ENCODE measurements around the gene ITGB3BP. TPM values are rescaled to one million over a fixed set of nuclear protein-coding genes. Genes with fewer than 3 reads are reported as not detected.
A peak's percentile ranks its signal among the peaks of the same experiment; 100 is the strongest.

The ITGB3BP gene
- total RNA-seq, 1 experiment from 2014 or later, result 50.2 TPM

- Histone ChIP-seq H3K4me1 (ENCODE audit: control insufficient read depth in 1 of 2, insufficient read depth in 2 of 2, low read length in 2 of 2) (no peaks in the 10 kb centered on the region), H3K9me3 (ENCODE audit: control insufficient read depth in 1 of 2, insufficient read depth in 1 of 2, low read depth in 1 of 2, low read length in 2 of 2) (no peaks in the 10 kb centered on the region), H3K9ac (ENCODE audit: low read length) (no peak overlapping the region), H3K79me2 (ENCODE audit: insufficient read depth, low read length) (no peaks in the 10 kb centered on the region), H3K27me3 (ENCODE audit: insufficient read depth, low read length) (no peaks in the 10 kb centered on the region), H3K27ac (ENCODE audit: low read depth, low read length) (no peak overlapping the region), H2AFZ (ENCODE audit: low read depth, low read length, poor library complexity, severe bottlenecking) (no peak overlapping the region), H3K36me3 (ENCODE audit: control insufficient read depth in 1 of 2, insufficient read depth in 2 of 2, low read length in 2 of 2) (no peaks in the 10 kb centered on the region), H3K4me3 (replicated peaks in 1 of 2; ENCODE audit: low read depth in 1 of 2, low read length in 2 of 2) (no peak overlapping the region), H4K20me1 (ENCODE audit: insufficient read depth) (no peaks in the 10 kb centered on the region), H3K4me2 (ENCODE audit: low read length) (no peak overlapping the region), H3K9me2 (ENCODE audit: insufficient read depth) (no peaks in the 10 kb centered on the region)
- DNase-seq (ENCODE audit: low read depth, low spot score) (no peak), ATAC-seq (no peak)
- ChIA-PET CTCF (interaction anchor here (1.0 kb wide), 2 partner anchors 126 to 264 kb away, joined by 3 read pairs; no protein-coding TSS in a partner anchor), RAD21 (ENCODE audit: low non-redundant PET in 1 of 2, low total read pairs in 2 of 2, uncharacterized antibody in 2 of 2, unreplicated experiment in 2 of 2) (no interaction called here), POLR2A (no interaction called here)
- no TSS peak for BruUV-seq (replicated peaks)
- TF ChIP-seq POLR2AphosphoS5 (IDR thresholded peaks at IDR 0.05; ENCODE audit: low read depth, low read length), result no peak
- peak; percentile 20; the same call in 1 of the 2 replicates for TF ChIP-seq RAD21 (IDR thresholded peaks at IDR 0.05; ENCODE audit: low read depth)
- no peak for TF ChIP-seq EZH2phosphoT487 (IDR thresholded peaks at IDR 0.05; ENCODE audit: borderline replicate concordance)
- TF ChIP-seq CBX3 (IDR thresholded peaks at IDR 0.05; ENCODE audit: low read depth), result no peak
- TF ChIP-seq CTCF (IDR thresholded peaks at IDR 0.05 in 2 of 3, conservative IDR thresholded peaks at IDR 0.05 in 1 of 3; ENCODE audit: borderline replicate concordance in 1 of 3, insufficient read depth in 1 of 3, low read depth in 2 of 3, low read length in 2 of 3), result peak in 2 of 3 experiments; percentile 11 to 30; a peak in 2 of 6 replicates
- TF ChIP-seq SIN3A (IDR thresholded peaks at IDR 0.05; ENCODE audit: low read depth), result no peak
- no peak for TF ChIP-seq ELF1 (IDR thresholded peaks at IDR 0.05; ENCODE audit: borderline replicate concordance, low read depth)
- TF ChIP-seq MAX (IDR thresholded peaks at IDR 0.05), result no peak
- TF ChIP-seq ZNF274 (IDR thresholded peaks at IDR 0.05; ENCODE audit: low read depth, low read length), result no peak
- intact Hi-C loops (cut with micrococcal nuclease), result no loop called here
Observed at GRCh38 chr1:63454269-63454668, 68.8 kb downstream of the ITGB3BP start.

All from HCT116 (cell line).